Cardiac muscle cell (in vitro differentiated cells and primary cell): ENCODE measurements around the gene CHSY1. TPM values are rescaled to one million over a fixed set of nuclear protein-coding genes. Genes with fewer than 3 reads are reported as not detected.
A peak's percentile ranks its signal among the peaks of the same experiment; 100 is the strongest.

Experiments
- DNase-seq, 2 donors: peaks; one replicate each; pipeline versions ENCODE4 v3.0.0 to v3.0.0-alpha.2; 2010 to 2017; ENCODE audit warnings: low read depth in 1 of 2, low spot score in 1 of 2
- H3K27ac ChIP-seq: fragments of 200-600 bp; sonication (generic); 2 replicates; pipeline ENCODE4 v1.5.1; 2016
- H3K27me3 ChIP-seq: fragments of 200-600 bp; sonication (generic); 2 replicates; pipeline ENCODE4 v1.6.0; 2016; ENCODE audit warnings: control low read depth
- H3K36me3 ChIP-seq: fragments of 200-600 bp; sonication (generic); 2 replicates; pipeline ENCODE4 v1.5.1; 2016; ENCODE audit warnings: control low read depth
- H3K4me1 ChIP-seq: fragments of 200-600 bp; sonication (generic); 2 replicates; pipeline ENCODE4 v1.8.1; 2017; ENCODE audit warnings: low read depth, mild to moderate bottlenecking, mixed run types
- H3K4me3 ChIP-seq: fragments of 200-600 bp; sonication (generic); 2 replicates; pipeline ENCODE4 v1.5.1; 2016; ENCODE audit warnings: mild to moderate bottlenecking
- H3K9me3 ChIP-seq: fragments of 200-600 bp; sonication (generic); 2 replicates; pipeline ENCODE4 v1.5.1; 2017; ENCODE audit warnings: low read depth, mild to moderate bottlenecking, control low read depth
- CTCF ChIP-seq: IDR thresholded peaks from 2 replicates; pipeline ENCODE4 v1.5.1; 2012; ENCODE audit warnings: low read depth, mild to moderate bottlenecking, low read length
- polyA plus RNA-seq: library from polyadenylated mRNA; unstranded; fragments of >200 nt; fragmentation: Nextera tagmentation; extraction: Ambion mirVana; gene quantifications from 2 replicates; pipeline ENCODE4 v1.2.1, GENCODE V29; 2016
- total RNA-seq: library from RNA; depleted of rRNA; stranded (reverse); fragments of >200 nt; gene quantifications from 2 replicates; pipeline ENCODE4 v1.2.3, GENCODE V29; 2016

CHSY1 gene
- total and polyA plus RNA-seq, 2 experiments from 2014 or later: 30.3 to 33.4 TPM

GRCh38 chr15:101277943-101278564 is 26.2 kb upstream of the CHSY1 start:
- Histone ChIP-seq H3K27me3 (no peaks in the 10 kb centered on the region), H3K4me1 (peaks cover 19% of the 10 kb centered on the region), H3K27ac (no peak overlapping the region), H3K36me3 (peaks cover 40% of the 10 kb centered on the region), H3K4me3 (peak overlapping the region; percentile 89), H3K9me3 (no peaks in the 10 kb centered on the region)
- TF ChIP-seq CTCF: no peak
- DNase-seq: no peak

GRCh38 chr15:101277038-101277822 is 25.4 kb upstream of the CHSY1 start, which contains the start of gene SELENOS:
Gene SELENOS (minus strand): TSS chr15:101277485. CDS start chr15:101277417, 68 bp downstream.
- Histone ChIP-seq H3K4me1 (peaks cover 27% of the 10 kb centered on the region), H3K27me3 (no peaks in the 10 kb centered on the region), H3K27ac (peak within 1 kb of the TSS; percentile 91), H3K36me3 (peaks cover 39% of the 10 kb centered on the region), H3K9me3 (no peaks in the 10 kb centered on the region), H3K4me3 (peak within 1 kb of the TSS; percentile 89)
- DNase-seq: peak; percentile 96
- no peak for TF ChIP-seq CTCF

- TF ChIP-seq CTCF: peak; percentile 45
- H3K27ac ChIP-seq: peak overlapping the region; percentile 91
- no peaks in the 10 kb centered on the region for H3K9me3 ChIP-seq
- peak overlapping the region; percentile 89 for H3K4me3 ChIP-seq
- peak in 1 of 2 donors; percentile 60 for DNase-seq
- H3K4me1 ChIP-seq: peaks cover 29% of the 10 kb centered on the region
- peaks cover 36% of the 10 kb centered on the region for H3K36me3 ChIP-seq
- H3K27me3 ChIP-seq: no peaks in the 10 kb centered on the region
These were observed 24.7 kb upstream of the CHSY1 start for GRCh38 chr15:101276501-101277037.

- Histone ChIP-seq H3K27ac (no peak overlapping the region), H3K9me3 (no peaks in the 10 kb centered on the region), H3K4me1 (peaks cover 44% of the 10 kb centered on the region), H3K4me3 (no peak overlapping the region), H3K27me3 (no peaks in the 10 kb centered on the region), H3K36me3 (peaks cover 36% of the 10 kb centered on the region)
- no peak for TF ChIP-seq CTCF
- no peak for DNase-seq
These were observed 23.2 kb upstream of the CHSY1 start for GRCh38 chr15:101275018-101275417.

- Histone ChIP-seq H3K9me3 (no peaks in the 10 kb centered on the region), H3K4me3 (no peak overlapping the region), H3K27me3 (no peaks in the 10 kb centered on the region), H3K27ac (peak overlapping the region; percentile 64), H3K36me3 (peaks cover 36% of the 10 kb centered on the region), H3K4me1 (peaks cover 46% of the 10 kb centered on the region)
- no peak for DNase-seq
- no peak for TF ChIP-seq CTCF
These were observed 21.7 kb upstream of the CHSY1 start for GRCh38 chr15:101273534-101273933.
